Natural killer cell (primary cell): Measurements from ENCODE around the gene PKMYT1. TPM values are rescaled to one million over a fixed set of nuclear protein-coding genes. Genes with fewer than 3 reads are reported as not detected.

Experiments
- ATAC-seq, 3 donors: fragments of 150-1000 bp in 2 of 3; fragments of 200-7000 bp in 1 of 3; cut with Tn5 transposase; 1 replicate in 1 of 3; 2 replicates in 2 of 3; pipeline ENCODE4 v1.10.0; 2021; ENCODE audit warnings: mild to moderate bottlenecking in 2 of 3, moderate library complexity in 2 of 3
- DNase-seq, 2 donors: peaks; one replicate each; pipeline versions ENCODE4 v3.0.0 to v3.0.0-alpha.2; 2013 to 2021; ENCODE audit warnings: mixed read lengths in 1 of 2
- H3K27ac ChIP-seq: one replicate; pipeline ENCODE4 v1.5.1; 2013; ENCODE audit warnings: mild to moderate bottlenecking, low read length
- H3K27me3 ChIP-seq: one replicate; pipeline ENCODE4 v1.6.1; 2013; ENCODE audit warnings: low read length; ENCODE audit not compliant: control insufficient read depth, insufficient read depth
- H3K36me3 ChIP-seq: one replicate; pipeline ENCODE4 v1.6.1; 2013; ENCODE audit warnings: low read length; ENCODE audit not compliant: control insufficient read depth, insufficient read depth
- H3K4me1 ChIP-seq: one replicate; pipeline ENCODE4 v1.6.1; 2013; ENCODE audit warnings: low read length; ENCODE audit not compliant: control insufficient read depth, insufficient read depth
- H3K4me3 ChIP-seq: one replicate; pipeline ENCODE4 v1.5.1; 2013; ENCODE audit warnings: low read length
- H3K9me3 ChIP-seq: one replicate; pipeline ENCODE4 v1.6.1; 2013; ENCODE audit warnings: low read length; ENCODE audit not compliant: control insufficient read depth, insufficient read depth
- H3K27ac Mint-ChIP-seq, 2 donors: one replicate each; pipeline ENCODE4 v1.8.0; 2022; ENCODE audit warnings: mild to moderate bottlenecking in 2 of 2, mixed read lengths in 2 of 2, moderate library complexity in 1 of 2
- H3K27me3 Mint-ChIP-seq, 2 donors: one replicate each; pipeline ENCODE4 v1.8.0; 2022; ENCODE audit warnings: low read depth in 2 of 2, mixed read lengths in 2 of 2
- H3K36me3 Mint-ChIP-seq: one replicate; pipeline ENCODE4 v1.8.0; 2022; ENCODE audit warnings: mixed read lengths
- H3K4me1 Mint-ChIP-seq, 2 donors: one replicate each; pipeline ENCODE4 v1.8.0; 2022; ENCODE audit warnings: mixed read lengths in 2 of 2
- H3K4me3 Mint-ChIP-seq: one replicate; pipeline ENCODE4 v1.8.0; 2022; ENCODE audit warnings: mild to moderate bottlenecking, moderate library complexity, mixed read lengths
- H3K9me3 Mint-ChIP-seq, 2 donors: one replicate each; pipeline ENCODE4 v1.8.0; 2022; ENCODE audit warnings: mixed read lengths in 2 of 2
- WGBS: methylation state at CpG from one replicate; pipeline ENCODE4 v1.1.7; 2013; ENCODE audit warnings: missing lambda C conversion rate; ENCODE audit not compliant: insufficient coverage; 5-methylcytosine and 5-hydroxymethylcytosine counted together
- intact Hi-C: fragments of 100-400 bp; cut with micrococcal nuclease; formaldehyde crosslinking; loops from one replicate; pipeline ENCODE4 v1.14.2; 2022
- total RNA-seq, 4 donors: library from RNA; stranded (reverse); fragments of 120-200 nt in 1 of 4; gene quantifications; one replicate each; pipeline versions ENCODE4 v1.2.3 to v1.2.4, GENCODE V29; 2013 to 2022
- TF ChIP-seq, protein P1 (sequence below): fragments of 200-600 bp; IDR thresholded peaks from one replicate; pipeline ENCODE4 v1.8.0; 2022; ENCODE audit warnings: antibody characterized with exemption

PKMYT1 gene
- total RNA-seq = 1 to 10 TPM; 2.6 to 5.9 (median 3.5) TPM
- 1.7 TPM for total RNA-seq (2013)

DNA sequence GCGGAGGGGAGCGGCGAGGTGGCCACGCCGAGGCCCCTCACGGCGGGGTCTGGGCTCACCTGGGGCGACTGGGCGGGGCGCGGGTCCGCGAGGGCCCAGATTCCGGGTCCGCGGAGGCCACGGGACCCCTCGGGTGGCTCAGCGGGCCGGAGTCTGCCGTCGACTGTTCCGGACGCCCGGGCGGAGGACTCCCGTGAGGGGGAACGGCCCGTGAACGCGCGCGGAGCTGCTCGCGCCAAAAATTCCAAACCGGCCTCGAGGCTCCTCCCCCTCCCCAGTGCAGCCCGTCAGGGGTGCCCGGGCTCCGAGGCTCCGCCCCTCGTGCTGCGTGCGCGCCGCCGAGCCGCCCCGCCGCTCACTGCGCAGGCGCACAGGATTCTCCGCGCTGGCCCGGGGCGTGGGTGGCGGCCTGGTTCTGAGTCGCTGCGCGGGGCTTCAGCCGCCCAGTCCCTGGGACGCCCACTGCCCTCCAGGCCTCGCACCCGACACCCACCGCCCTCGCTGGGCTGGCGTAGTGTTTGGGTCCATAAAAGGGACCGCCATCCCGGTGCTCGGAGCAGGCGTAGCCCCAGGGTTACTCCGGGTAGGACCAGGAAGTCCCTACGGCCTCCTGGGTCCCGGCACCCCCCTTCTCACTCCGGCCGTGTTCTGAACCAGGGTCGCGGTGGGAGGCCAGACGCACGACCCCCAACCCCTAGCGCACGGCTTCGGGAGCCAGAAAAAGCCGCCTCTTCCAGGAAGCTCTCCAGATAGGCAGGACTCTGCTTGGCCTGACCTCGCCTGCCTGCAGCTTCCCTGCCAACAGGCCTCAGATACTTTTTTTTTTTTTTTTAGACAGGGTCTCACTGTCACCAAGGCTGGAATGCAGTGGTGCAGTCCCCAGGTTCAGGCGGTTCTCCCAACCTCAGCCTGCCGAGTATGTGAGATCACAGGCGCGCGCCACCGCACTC lies at the start of gene PKMYT1:
Gene PKMYT1 (minus strand): TSS at position 220 of the 950 bp plus-strand sequence. CDS start 789 bp downstream, outside the sequence.
- Histone ChIP-seq H3K4me3 (peak within 1 kb of the TSS; percentile 97), H3K4me1 (peaks cover 27% of the 10 kb centered on the region), H3K27ac (peak within 1 kb of the TSS; percentile 87), H3K9me3 (no peaks in the 10 kb centered on the region), H3K27me3 (no peaks in the 10 kb centered on the region), H3K36me3 (no peaks in the 10 kb centered on the region)
- peak within 1 kb of the TSS; percentile 62 to 73 for H3K27ac Mint-ChIP-seq
- intact Hi-C loops = no loop called here
- H3K27me3 Mint-ChIP-seq = no peaks in the 10 kb centered on the region
- H3K36me3 Mint-ChIP-seq = no peaks in the 10 kb centered on the region
- H3K4me1 Mint-ChIP-seq = peaks cover 0 to 11% of the 10 kb centered on the region in 2 donors
- WGBS = 6% methylated on average over 91 of the region's 91 CpGs
- peak; percentile 94 to 96 (median 95) for ATAC-seq
- H3K9me3 Mint-ChIP-seq = no peaks in the 10 kb centered on the region
- peak within 1 kb of the TSS; percentile 86 for H3K4me3 Mint-ChIP-seq
- DNase-seq = peak; percentile 97
- TF ChIP-seq, protein P1, sequence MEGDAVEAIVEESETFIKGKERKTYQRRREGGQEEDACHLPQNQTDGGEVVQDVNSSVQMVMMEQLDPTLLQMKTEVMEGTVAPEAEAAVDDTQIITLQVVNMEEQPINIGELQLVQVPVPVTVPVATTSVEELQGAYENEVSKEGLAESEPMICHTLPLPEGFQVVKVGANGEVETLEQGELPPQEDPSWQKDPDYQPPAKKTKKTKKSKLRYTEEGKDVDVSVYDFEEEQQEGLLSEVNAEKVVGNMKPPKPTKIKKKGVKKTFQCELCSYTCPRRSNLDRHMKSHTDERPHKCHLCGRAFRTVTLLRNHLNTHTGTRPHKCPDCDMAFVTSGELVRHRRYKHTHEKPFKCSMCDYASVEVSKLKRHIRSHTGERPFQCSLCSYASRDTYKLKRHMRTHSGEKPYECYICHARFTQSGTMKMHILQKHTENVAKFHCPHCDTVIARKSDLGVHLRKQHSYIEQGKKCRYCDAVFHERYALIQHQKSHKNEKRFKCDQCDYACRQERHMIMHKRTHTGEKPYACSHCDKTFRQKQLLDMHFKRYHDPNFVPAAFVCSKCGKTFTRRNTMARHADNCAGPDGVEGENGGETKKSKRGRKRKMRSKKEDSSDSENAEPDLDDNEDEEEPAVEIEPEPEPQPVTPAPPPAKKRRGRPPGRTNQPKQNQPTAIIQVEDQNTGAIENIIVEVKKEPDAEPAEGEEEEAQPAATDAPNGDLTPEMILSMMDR = no peak

- H3K4me1 ChIP-seq = peaks cover 28% of the 10 kb centered on the region
- no peak overlapping the region for H3K4me3 ChIP-seq
- Mint-ChIP-seq H3K27ac (no peak overlapping the region), H3K9me3 (no peaks in the 10 kb centered on the region), H3K4me1 (peaks cover 6 to 36% of the 10 kb centered on the region in 2 donors), H3K27me3 (peaks cover 32 to 43% of the 10 kb centered on the region in 2 donors), H3K4me3 (peak overlapping the region; percentile 21), H3K36me3 (no peaks in the 10 kb centered on the region)
- DNase-seq (peak in 1 of 2 donors; percentile 66), ATAC-seq (no peak)
- H3K27ac ChIP-seq = no peak overlapping the region
- intact Hi-C loops = loop anchor here (2.0 kb wide), 1 partner anchor 25 kb away; no protein-coding TSS in a partner anchor
- TF ChIP-seq, protein P1 = no peak
- 9% methylated on average over 59 of the region's 59 CpGs for WGBS
- H3K36me3 ChIP-seq = peaks cover 15% of the 10 kb centered on the region
- peaks cover 32% of the 10 kb centered on the region for H3K27me3 ChIP-seq
- H3K9me3 ChIP-seq = no peaks in the 10 kb centered on the region
Observed at GRCh38 chr16:3029491-3030221, 49.4 kb upstream of the PKMYT1 start.

GRCh38 chr16:3028716-3029319 lies 48.6 kb upstream of the PKMYT1 start:
- DNase-seq (peak in 1 of 2 donors; percentile 38), ATAC-seq (no peak)
- TF ChIP-seq, protein P1 = no peak
- Histone ChIP-seq H3K27me3 (peaks cover 26% of the 10 kb centered on the region), H3K4me1 (peaks cover 34% of the 10 kb centered on the region), H3K9me3 (no peaks in the 10 kb centered on the region), H3K4me3 (no peak overlapping the region), H3K27ac (no peak overlapping the region), H3K36me3 (peaks cover 15% of the 10 kb centered on the region)
- intact Hi-C loops = loop anchor here (2.0 kb wide), 1 partner anchor 24 kb away; no protein-coding TSS in a partner anchor
- H3K36me3 Mint-ChIP-seq = no peaks in the 10 kb centered on the region
- peaks cover 23 to 39% of the 10 kb centered on the region in 2 donors for H3K27me3 Mint-ChIP-seq
- peaks cover 12 to 42% of the 10 kb centered on the region in 2 donors for H3K4me1 Mint-ChIP-seq
- H3K9me3 Mint-ChIP-seq = no peaks in the 10 kb centered on the region
- WGBS = 30% methylated on average over 15 of the region's 15 CpGs
- no peak overlapping the region for H3K27ac Mint-ChIP-seq
- no peak overlapping the region for H3K4me3 Mint-ChIP-seq
